ENCODE measurements around the gene RHBDD2.

DNA sequence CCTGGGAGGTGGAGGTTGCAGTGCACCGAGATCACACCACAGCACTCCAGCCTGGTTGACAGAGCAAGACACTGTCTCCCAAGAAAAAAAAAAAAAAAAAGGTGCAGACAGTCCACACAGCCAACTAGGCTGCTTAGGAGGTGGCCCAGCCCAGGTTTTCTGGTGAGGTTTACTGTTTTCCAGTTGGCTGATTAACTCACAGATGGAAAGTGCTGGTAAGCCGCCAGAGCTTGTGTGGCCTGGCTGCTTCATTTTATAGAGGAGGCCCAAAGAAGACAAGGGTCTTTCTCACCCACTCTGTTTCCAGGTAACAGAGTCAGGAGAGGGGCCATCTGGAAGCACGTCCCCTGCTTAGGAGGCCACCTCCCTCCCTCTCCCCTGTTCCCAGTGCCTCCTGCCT is 6.2 kb downstream of the RHBDD2 start:
- no peak for TF ChIP-seq EZH2 (IDR thresholded peaks at IDR 0.05; ENCODE audit: borderline replicate concordance, insufficient read depth, low read depth, low read length, poor library complexity, severe bottlenecking)
- TF ChIP-seq, protein P1, sequence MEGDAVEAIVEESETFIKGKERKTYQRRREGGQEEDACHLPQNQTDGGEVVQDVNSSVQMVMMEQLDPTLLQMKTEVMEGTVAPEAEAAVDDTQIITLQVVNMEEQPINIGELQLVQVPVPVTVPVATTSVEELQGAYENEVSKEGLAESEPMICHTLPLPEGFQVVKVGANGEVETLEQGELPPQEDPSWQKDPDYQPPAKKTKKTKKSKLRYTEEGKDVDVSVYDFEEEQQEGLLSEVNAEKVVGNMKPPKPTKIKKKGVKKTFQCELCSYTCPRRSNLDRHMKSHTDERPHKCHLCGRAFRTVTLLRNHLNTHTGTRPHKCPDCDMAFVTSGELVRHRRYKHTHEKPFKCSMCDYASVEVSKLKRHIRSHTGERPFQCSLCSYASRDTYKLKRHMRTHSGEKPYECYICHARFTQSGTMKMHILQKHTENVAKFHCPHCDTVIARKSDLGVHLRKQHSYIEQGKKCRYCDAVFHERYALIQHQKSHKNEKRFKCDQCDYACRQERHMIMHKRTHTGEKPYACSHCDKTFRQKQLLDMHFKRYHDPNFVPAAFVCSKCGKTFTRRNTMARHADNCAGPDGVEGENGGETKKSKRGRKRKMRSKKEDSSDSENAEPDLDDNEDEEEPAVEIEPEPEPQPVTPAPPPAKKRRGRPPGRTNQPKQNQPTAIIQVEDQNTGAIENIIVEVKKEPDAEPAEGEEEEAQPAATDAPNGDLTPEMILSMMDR (IDR thresholded peaks at IDR 0.05) = no peak
